AG04449 (cell line): ENCODE measurements around the gene CABLES1.
"Not testable (repeated sequence)": the region's sequence is repeated elsewhere in the genome, so short reads cannot be mapped to it uniquely, and the experiment has no call there.

Experiments
- CTCF ChIA-PET: fragments of 350-600 bp; formaldehyde crosslinking; extraction: SDS; loops from one replicate; lab custom pipeline; 2021; ENCODE audit warnings: antibody characterized with exemption; lab: Yijun Ruan, JAX
- POLR2A ChIA-PET: fragments of 400-600, 350-600 bp; formaldehyde crosslinking; extraction: SDS; loops from one replicate; lab custom pipeline; 2020; ENCODE audit warnings: antibody characterized with exemption, inconsistent platforms; lab: Yijun Ruan, JAX
- DNase-seq: peaks from one replicate; pipeline ENCODE4 v3.0.0-alpha.2; 2010; ENCODE audit warnings: low read depth, low spot score
- H3K4me3 ChIP-seq: 2 replicates; pipeline ENCODE4 v1.5.1; 2011; ENCODE audit warnings: low read depth, mild to moderate bottlenecking, control low read depth, low read length
- TF ChIP-seq, protein P1 (sequence below): IDR thresholded peaks from one replicate; pipeline ENCODE4 v1.5.1; 2011; ENCODE audit warnings: mild to moderate bottlenecking, moderate library complexity, low read length, control low read depth, inconsistent platforms; ENCODE audit not compliant: insufficient read depth; ENCODE audit errors: missing control alignments

Gene CABLES1

DNA sequence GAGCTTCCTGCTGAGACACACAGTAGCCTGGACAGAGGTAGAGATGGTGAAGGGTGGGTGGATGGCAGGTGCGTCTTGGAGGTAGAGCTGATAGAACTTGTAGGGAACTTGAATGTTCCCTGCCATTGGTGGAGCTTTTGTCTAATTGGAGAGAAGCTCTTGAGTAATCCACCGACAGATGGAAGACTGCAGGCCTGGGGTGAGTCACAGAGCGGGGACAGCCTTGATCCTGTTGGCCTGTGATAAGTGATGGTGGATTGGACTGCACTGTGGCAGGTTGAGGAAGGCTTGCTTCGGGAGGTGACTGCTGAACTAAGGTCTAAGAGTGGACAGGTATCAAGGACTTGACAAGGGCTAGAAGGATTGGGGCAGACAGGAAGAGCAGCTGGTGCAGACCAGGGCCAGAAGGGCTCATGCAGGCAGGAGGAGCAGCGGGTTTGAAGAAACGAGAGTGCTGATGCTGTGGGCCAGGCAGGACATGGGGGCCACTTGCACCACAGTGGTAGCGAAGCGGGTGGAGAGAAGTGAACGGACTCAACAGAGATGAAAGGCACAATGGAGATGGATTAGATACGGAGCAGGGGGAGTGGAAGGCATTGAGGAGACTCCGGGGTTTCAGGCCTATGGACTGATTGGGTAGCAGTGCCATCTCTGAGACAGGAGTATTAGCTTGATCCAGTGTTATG, 16.3 kb downstream of the CABLES1 start:
- POLR2A ChIA-PET, result no interaction called here
- TF ChIP-seq, protein P1, sequence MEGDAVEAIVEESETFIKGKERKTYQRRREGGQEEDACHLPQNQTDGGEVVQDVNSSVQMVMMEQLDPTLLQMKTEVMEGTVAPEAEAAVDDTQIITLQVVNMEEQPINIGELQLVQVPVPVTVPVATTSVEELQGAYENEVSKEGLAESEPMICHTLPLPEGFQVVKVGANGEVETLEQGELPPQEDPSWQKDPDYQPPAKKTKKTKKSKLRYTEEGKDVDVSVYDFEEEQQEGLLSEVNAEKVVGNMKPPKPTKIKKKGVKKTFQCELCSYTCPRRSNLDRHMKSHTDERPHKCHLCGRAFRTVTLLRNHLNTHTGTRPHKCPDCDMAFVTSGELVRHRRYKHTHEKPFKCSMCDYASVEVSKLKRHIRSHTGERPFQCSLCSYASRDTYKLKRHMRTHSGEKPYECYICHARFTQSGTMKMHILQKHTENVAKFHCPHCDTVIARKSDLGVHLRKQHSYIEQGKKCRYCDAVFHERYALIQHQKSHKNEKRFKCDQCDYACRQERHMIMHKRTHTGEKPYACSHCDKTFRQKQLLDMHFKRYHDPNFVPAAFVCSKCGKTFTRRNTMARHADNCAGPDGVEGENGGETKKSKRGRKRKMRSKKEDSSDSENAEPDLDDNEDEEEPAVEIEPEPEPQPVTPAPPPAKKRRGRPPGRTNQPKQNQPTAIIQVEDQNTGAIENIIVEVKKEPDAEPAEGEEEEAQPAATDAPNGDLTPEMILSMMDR, result no peak
- H3K4me3 ChIP-seq, result no peak overlapping the region
- DNase-seq, result no peak
- CTCF ChIA-PET, result no interaction called here

DNA sequence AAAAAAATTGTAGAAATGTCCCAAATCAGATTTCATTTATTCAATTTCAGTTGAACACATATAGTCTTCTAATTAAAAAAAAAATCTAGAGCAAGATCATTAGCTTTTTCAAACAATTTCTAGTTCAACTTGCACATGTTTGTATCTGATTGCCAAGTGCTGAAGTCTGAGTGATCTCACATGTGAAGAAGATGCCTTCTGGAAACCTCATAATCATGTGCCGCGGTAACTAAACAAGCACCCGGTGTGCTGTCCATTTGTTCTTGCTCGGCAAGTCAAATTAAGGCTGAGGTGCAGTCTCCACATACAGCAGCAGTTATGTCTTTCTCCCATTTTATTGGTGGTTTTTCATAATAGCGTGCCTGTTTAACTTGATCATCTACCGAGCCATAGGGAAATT, 18.7 kb downstream of the CABLES1 start:
- no peak overlapping the region for H3K4me3 ChIP-seq
- TF ChIP-seq, protein P1, result no peak
- DNase-seq, result no peak
- ChIA-PET POLR2A (no interaction called here), CTCF (interaction anchor here (0.9 to 1.8 kb wide), 2 partner anchors 8 to 16 kb away, joined by 3 to 8 read pairs; no protein-coding TSS in a partner anchor)

DNA sequence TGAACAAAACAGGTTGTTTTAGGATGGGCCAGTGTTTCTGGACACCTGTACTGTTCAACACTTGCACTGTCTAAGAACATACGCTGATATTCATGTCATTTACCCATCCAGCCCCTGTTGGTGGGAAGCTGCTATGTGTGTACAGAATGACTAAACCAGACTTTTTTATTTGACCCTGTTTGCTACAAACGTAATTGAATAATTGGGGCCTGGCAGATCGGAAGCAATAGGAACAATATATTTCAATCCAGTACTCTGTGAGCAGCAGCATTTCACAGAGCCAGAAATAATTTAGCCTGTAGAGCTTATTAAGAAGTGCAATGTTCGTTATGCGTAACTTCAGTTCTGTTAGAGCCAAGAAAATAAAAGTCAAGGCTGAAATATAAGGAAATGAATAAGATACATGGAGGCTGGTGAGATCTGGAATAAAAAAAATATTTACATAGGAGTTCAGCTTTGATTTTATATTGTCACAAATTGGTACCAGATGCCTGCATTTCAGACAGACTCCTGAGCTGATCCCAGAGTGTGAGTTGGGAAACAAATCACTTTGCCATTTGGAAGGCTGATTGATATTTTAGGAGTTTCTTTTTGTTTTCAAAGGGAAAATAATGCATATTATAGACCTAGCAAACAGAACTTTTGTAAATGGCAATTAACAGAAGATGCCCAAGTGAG, 19.7 kb downstream of the CABLES1 start:
- TF ChIP-seq, protein P1, result peak; percentile 28
- ChIA-PET CTCF (interaction anchor here (0.8 to 1.8 kb wide), 7 partner anchors 9 to 257 kb away, joined by 3 to 8 read pairs (median 4); no protein-coding TSS in a partner anchor), POLR2A (no interaction called here)
- H3K4me3 ChIP-seq, result no peak overlapping the region
- no peak for DNase-seq

DNA sequence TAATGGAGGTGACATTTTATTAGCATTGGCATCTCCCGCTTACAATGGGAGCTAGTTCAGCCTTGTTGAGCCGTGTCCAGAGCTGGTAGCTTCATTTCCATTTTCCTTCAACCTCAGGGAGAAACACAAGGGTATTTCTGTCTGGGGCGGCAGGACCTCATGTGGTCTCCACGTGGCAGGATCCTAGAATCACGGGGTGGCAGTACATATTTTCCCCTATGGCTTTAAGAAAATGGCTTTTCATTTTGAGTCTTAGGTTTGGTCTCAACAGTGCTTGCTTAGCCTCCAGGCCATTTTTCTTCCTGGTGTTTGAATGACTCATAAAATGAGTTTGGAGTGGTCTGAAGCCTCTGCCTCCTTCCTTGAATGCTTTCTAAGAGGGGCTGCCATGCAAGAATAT, 20.3 kb downstream of the CABLES1 start:
- no peak for DNase-seq
- H3K4me3 ChIP-seq, result no peak overlapping the region
- ChIA-PET CTCF (interaction anchor here (0.8 to 1.8 kb wide), 6 partner anchors 9 to 256 kb away, joined by 3 to 8 read pairs (median 4); no protein-coding TSS in a partner anchor), POLR2A (no interaction called here)
- TF ChIP-seq, protein P1, result no peak

DNA sequence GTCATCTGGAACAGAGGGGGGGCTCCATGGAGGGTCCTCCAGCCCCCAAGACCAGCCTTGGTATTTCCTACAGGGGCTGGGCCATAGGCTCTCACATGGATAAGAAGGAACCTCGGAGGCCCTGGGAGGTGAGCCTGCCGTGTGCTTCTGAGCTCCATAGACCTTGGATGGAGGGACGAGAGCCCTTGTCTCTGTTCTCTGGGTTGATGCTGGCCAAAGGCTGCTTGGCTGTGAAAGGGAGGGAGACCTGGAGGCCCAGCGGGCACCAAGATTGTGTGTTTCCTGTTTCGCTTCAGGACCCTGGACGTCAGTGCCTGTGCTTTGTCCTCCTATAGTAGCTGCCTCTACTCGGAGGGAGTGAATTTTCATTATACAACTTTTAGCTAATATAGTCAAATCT, 20.8 kb downstream of the CABLES1 start:
- no peak for DNase-seq
- CTCF ChIA-PET, result interaction anchor here (1.0 kb wide), 1 partner anchor 9 kb away, joined by 4 read pairs; no protein-coding TSS in a partner anchor
- H3K4me3 ChIP-seq, result no peak overlapping the region
- POLR2A ChIA-PET, result no interaction called here
- TF ChIP-seq, protein P1, result no peak

DNA sequence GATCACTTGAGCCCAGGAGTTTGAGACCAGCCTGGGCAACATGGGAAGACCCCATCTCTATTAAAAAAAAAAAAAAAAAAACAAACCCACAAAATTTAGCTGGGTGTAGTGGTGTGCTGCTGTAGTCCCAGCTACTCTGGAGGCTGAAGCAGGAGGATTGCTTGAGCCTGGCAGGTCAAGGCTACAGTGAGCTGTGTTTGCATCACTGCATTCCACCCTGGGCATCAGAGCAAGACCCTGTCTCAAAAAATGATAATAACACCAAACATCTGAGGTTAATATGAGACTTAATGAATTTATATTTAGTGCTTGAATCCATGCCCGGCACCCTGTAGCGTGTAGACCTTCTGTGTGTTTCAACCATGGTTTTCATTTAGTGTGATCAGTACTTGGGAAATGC, 22.8 kb downstream of the CABLES1 start:
- CTCF ChIA-PET, result interaction anchor here (1.1 kb wide), 1 partner anchor 21 kb away, joined by 3 read pairs; no protein-coding TSS in a partner anchor
- no peak overlapping the region for H3K4me3 ChIP-seq
- no peak for DNase-seq
- TF ChIP-seq, protein P1, result no peak
- POLR2A ChIA-PET, result no interaction called here

DNA sequence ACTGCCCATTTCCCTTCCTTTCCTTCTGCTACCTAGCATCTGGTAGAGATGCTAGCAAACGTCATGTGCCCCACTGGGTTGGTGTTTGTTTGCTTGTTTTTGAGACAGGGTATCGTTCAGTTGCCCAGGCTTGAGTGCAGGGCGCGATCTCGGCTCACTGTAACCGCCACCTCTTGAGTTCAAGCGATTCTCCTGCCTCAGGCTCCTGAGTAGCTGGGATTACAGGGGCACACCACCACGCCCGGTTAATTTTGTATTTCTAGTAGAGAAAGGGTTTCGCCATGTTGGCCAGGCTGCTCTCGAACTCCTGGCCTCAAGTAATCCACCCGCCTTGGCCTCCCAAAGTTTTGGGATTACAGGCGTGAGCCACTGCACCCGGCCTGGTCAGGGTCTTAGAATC, 23.6 kb downstream of the CABLES1 start:
- DNase-seq, H3K4me3 ChIP-seq, POLR2A ChIA-PET: not testable (repeated sequence)
- CTCF ChIA-PET, result interaction anchor here (1.1 to 1.6 kb wide), 2 partner anchors 22 to 29 kb away, joined by 3 to 5 read pairs; no protein-coding TSS in a partner anchor
